HL-60 (cell line): Measurements from ENCODE around the gene NAALADL2.

Experiments
- POLR2AphosphoS5 ChIP-seq: IDR thresholded peaks from 2 replicates; pipeline ENCODE4 v1.6.1; 2012; ENCODE audit warnings: low read depth
- TF ChIP-seq, protein P1 (sequence below): IDR thresholded peaks from one replicate; pipeline ENCODE4 v1.5.1; 2011; ENCODE audit warnings: low read length, control low read depth, inconsistent platforms; ENCODE audit not compliant: insufficient read depth

DNA sequence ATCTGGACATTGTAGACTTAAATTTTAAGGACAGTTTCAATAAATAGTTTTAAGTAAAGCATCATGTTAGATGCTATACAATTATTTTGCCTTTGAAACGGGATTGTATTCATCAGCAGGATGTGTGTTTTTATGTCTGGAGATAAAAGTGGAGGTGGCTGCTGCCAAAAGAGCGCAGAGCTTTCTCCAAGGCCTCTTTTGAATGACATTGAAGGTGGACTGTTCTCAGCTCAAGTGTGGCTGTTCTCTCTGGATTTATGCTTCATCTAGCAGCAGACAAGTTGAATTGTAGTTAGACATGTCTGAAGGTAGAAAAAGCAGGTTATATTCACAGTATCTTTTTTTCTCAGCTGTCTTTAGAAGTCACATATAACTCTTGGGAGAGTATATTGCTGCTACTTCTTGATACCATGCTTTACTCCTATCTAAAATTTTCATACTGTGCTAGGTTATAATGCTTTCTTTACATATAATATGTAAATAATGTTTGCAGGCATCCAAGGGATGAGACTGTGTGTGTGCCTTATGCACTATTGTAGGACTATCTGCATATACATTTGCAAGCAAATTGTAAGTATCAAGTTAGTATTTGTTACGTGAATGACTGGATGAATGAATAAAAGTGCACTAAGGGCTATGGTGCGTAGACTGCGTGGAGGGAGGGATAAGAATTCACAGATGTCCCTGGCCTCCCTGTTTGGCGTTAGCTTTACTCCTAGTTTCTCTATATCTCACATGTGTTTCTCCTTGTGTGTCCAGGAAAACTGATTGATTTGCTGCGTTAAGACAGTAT, 340.1 kb downstream of the NAALADL2 start:
- TF ChIP-seq, protein P1, sequence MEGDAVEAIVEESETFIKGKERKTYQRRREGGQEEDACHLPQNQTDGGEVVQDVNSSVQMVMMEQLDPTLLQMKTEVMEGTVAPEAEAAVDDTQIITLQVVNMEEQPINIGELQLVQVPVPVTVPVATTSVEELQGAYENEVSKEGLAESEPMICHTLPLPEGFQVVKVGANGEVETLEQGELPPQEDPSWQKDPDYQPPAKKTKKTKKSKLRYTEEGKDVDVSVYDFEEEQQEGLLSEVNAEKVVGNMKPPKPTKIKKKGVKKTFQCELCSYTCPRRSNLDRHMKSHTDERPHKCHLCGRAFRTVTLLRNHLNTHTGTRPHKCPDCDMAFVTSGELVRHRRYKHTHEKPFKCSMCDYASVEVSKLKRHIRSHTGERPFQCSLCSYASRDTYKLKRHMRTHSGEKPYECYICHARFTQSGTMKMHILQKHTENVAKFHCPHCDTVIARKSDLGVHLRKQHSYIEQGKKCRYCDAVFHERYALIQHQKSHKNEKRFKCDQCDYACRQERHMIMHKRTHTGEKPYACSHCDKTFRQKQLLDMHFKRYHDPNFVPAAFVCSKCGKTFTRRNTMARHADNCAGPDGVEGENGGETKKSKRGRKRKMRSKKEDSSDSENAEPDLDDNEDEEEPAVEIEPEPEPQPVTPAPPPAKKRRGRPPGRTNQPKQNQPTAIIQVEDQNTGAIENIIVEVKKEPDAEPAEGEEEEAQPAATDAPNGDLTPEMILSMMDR = no peak
- no peak for TF ChIP-seq POLR2AphosphoS5
